Cardiac muscle cell (in vitro differentiated cells and primary cell): Measurements from ENCODE around the gene SIRPA. TPM values are rescaled to one million over a fixed set of nuclear protein-coding genes. Genes with fewer than 3 reads are reported as not detected.

ENCODE experiments used
- DNase-seq, 2 donors: peaks; one replicate each; pipeline versions ENCODE4 v3.0.0 to v3.0.0-alpha.2; 2010 to 2017; ENCODE audit warnings: low read depth in 1 of 2, low spot score in 1 of 2
- H3K27ac ChIP-seq: fragments of 200-600 bp; sonication (generic); 2 replicates; pipeline ENCODE4 v1.5.1; 2016
- H3K27me3 ChIP-seq: fragments of 200-600 bp; sonication (generic); 2 replicates; pipeline ENCODE4 v1.6.0; 2016; ENCODE audit warnings: control low read depth
- H3K36me3 ChIP-seq: fragments of 200-600 bp; sonication (generic); 2 replicates; pipeline ENCODE4 v1.5.1; 2016; ENCODE audit warnings: control low read depth
- H3K4me1 ChIP-seq: fragments of 200-600 bp; sonication (generic); 2 replicates; pipeline ENCODE4 v1.8.1; 2017; ENCODE audit warnings: low read depth, mild to moderate bottlenecking, mixed run types
- H3K4me3 ChIP-seq: fragments of 200-600 bp; sonication (generic); 2 replicates; pipeline ENCODE4 v1.5.1; 2016; ENCODE audit warnings: mild to moderate bottlenecking
- H3K9me3 ChIP-seq: fragments of 200-600 bp; sonication (generic); 2 replicates; pipeline ENCODE4 v1.5.1; 2017; ENCODE audit warnings: low read depth, mild to moderate bottlenecking, control low read depth
- CTCF ChIP-seq: IDR thresholded peaks from 2 replicates; pipeline ENCODE4 v1.5.1; 2012; ENCODE audit warnings: low read depth, mild to moderate bottlenecking, low read length
- polyA plus RNA-seq: library from polyadenylated mRNA; unstranded; fragments of >200 nt; fragmentation: Nextera tagmentation; extraction: Ambion mirVana; gene quantifications from 2 replicates; pipeline ENCODE4 v1.2.1, GENCODE V29; 2016
- total RNA-seq: library from RNA; depleted of rRNA; stranded (reverse); fragments of >200 nt; gene quantifications from 2 replicates; pipeline ENCODE4 v1.2.3, GENCODE V29; 2016

Gene SIRPA
- total and polyA plus RNA-seq, 2 experiments from 2014 or later, result 42.9 to 43.0 TPM

- no peaks in the 10 kb centered on the region for H3K36me3 ChIP-seq
- no peaks in the 10 kb centered on the region for H3K27me3 ChIP-seq
- H3K9me3 ChIP-seq, result no peaks in the 10 kb centered on the region
- DNase-seq, result no peak
- H3K4me3 ChIP-seq, result no peak overlapping the region
- TF ChIP-seq CTCF, result no peak
- no peak overlapping the region for H3K27ac ChIP-seq
- peaks cover 15% of the 10 kb centered on the region for H3K4me1 ChIP-seq
Measured at GRCh38 chr20:1877609-1878200, 17.5 kb upstream of the SIRPA start.

GRCh38 chr20:1879369-1879768, 15.8 kb upstream of the SIRPA start:
- peaks cover 27% of the 10 kb centered on the region for H3K4me1 ChIP-seq
- H3K4me3 ChIP-seq, result no peak overlapping the region
- peak in 1 of 2 donors; percentile 56 for DNase-seq
- no peaks in the 10 kb centered on the region for H3K27me3 ChIP-seq
- H3K36me3 ChIP-seq, result no peaks in the 10 kb centered on the region
- TF ChIP-seq CTCF, result no peak
- H3K9me3 ChIP-seq, result no peaks in the 10 kb centered on the region
- peak overlapping the region; percentile 39 for H3K27ac ChIP-seq

GRCh38 chr20:1879934-1880333, 15.3 kb upstream of the SIRPA start:
- Histone ChIP-seq H3K4me1 (peaks cover 27% of the 10 kb centered on the region), H3K27ac (no peak overlapping the region), H3K4me3 (no peak overlapping the region), H3K9me3 (no peaks in the 10 kb centered on the region), H3K27me3 (no peaks in the 10 kb centered on the region), H3K36me3 (no peaks in the 10 kb centered on the region)
- DNase-seq, result no peak
- TF ChIP-seq CTCF, result no peak

- Histone ChIP-seq H3K27me3 (no peaks in the 10 kb centered on the region), H3K27ac (no peak overlapping the region), H3K36me3 (no peaks in the 10 kb centered on the region), H3K4me1 (peaks cover 27% of the 10 kb centered on the region), H3K9me3 (no peaks in the 10 kb centered on the region), H3K4me3 (no peak overlapping the region)
- TF ChIP-seq CTCF, result no peak
- no peak for DNase-seq
Measured at GRCh38 chr20:1880529-1881239, 14.5 kb upstream of the SIRPA start.

- no peak for DNase-seq
Measured at GRCh38 chr20:1881240-1881835, 13.9 kb upstream of the SIRPA start.

More at GRCh38 chr20:1881240-1881835, 13.9 kb upstream of the SIRPA start:
- no peaks in the 10 kb centered on the region for H3K27me3 ChIP-seq
- H3K27ac ChIP-seq, result no peak overlapping the region
- no peak overlapping the region for H3K4me3 ChIP-seq
- TF ChIP-seq CTCF, result no peak
- no peaks in the 10 kb centered on the region for H3K36me3 ChIP-seq
- H3K9me3 ChIP-seq, result no peaks in the 10 kb centered on the region
- H3K4me1 ChIP-seq, result peaks cover 27% of the 10 kb centered on the region
